Pons (tissue), 1 donor: ENCODE results near the gene AGAP5.
A peak's percentile ranks its signal among the peaks of the same experiment; 100 is the strongest.
"Not testable (repeated sequence)": the region's sequence is repeated elsewhere in the genome, so short reads cannot be mapped to it uniquely, and the experiment has no call there.

Experiments
- DNase-seq: peaks from one replicate; pipeline ENCODE4 v3.0.0-alpha.2; 2016; ENCODE audit warnings: low spot score

Gene AGAP5

GRCh38 chr10:73714483-73714882, 16.6 kb upstream of the AGAP5 start:
- not testable (repeated sequence) for DNase-seq

- not testable (repeated sequence) for DNase-seq
Observed at GRCh38 chr10:73713912-73714311, 16.0 kb upstream of the AGAP5 start.

- DNase-seq, result peak; percentile 77
Observed at GRCh38 chr10:73711683-73712082, 13.8 kb upstream of the AGAP5 start.

- not testable (repeated sequence) for DNase-seq
Observed at GRCh38 chr10:73708122-73708521, 10.2 kb upstream of the AGAP5 start.

- DNase-seq, result not testable (repeated sequence)
Observed at GRCh38 chr10:73707628-73708027, 9.7 kb upstream of the AGAP5 start.

- not testable (repeated sequence) for DNase-seq
Observed at GRCh38 chr10:73706488-73706887, 8.6 kb upstream of the AGAP5 start.

- not testable (repeated sequence) for DNase-seq
Observed at GRCh38 chr10:73705506-73706072, 7.7 kb upstream of the AGAP5 start.

- not testable (repeated sequence) for DNase-seq
Observed at GRCh38 chr10:73703924-73704323, 6.0 kb upstream of the AGAP5 start.

- not testable (repeated sequence) for DNase-seq
Observed at GRCh38 chr10:73698819-73699218, 910 bp upstream of the AGAP5 start.

GRCh38 chr10:73695302-73695701, 2.6 kb downstream of the AGAP5 start:
- not testable (repeated sequence) for DNase-seq

- not testable (repeated sequence) for DNase-seq
Observed at GRCh38 chr10:73690755-73691154, 7.2 kb downstream of the AGAP5 start.

- not testable (repeated sequence) for DNase-seq
Observed at GRCh38 chr10:73689596-73689995, 8.3 kb downstream of the AGAP5 start.

GRCh38 chr10:73687641-73688040, 10.3 kb downstream of the AGAP5 start:
- not testable (repeated sequence) for DNase-seq

GRCh38 chr10:73674546-73674945, 23.4 kb downstream of the AGAP5 start:
- not testable (repeated sequence) for DNase-seq

GRCh38 chr10:73668378-73668777, 29.5 kb downstream of the AGAP5 start:
- not testable (repeated sequence) for DNase-seq

GRCh38 chr10:73666153-73666809, 31.6 kb downstream of the AGAP5 start:
- not testable (repeated sequence) for DNase-seq

GRCh38 chr10:73665581-73665980, 32.3 kb downstream of the AGAP5 start:
- not testable (repeated sequence) for DNase-seq

GRCh38 chr10:73664156-73665040, 33.5 kb downstream of the AGAP5 start:
- not testable (repeated sequence) for DNase-seq

GRCh38 chr10:73663621-73664020, 34.3 kb downstream of the AGAP5 start:
- not testable (repeated sequence) for DNase-seq

- not testable (repeated sequence) for DNase-seq
Observed at GRCh38 chr10:73662705-73663104, 35.2 kb downstream of the AGAP5 start.

- DNase-seq, result no peak
Observed at GRCh38 chr10:73655990-73656298, 42.0 kb downstream of the AGAP5 start, which contains the start of gene SYNPO2L. Gene SYNPO2L (minus strand): TSS chr10:73656029. CDS start chr10:73655922, 107 bp downstream.

GRCh38 chr10:73655257-73655989, 42.5 kb downstream of the AGAP5 start:
- DNase-seq, result no peak
